Omental fat pad (tissue), 4 donors: Measurements from ENCODE around the gene KLHL34. TPM values are rescaled to one million over a fixed set of nuclear protein-coding genes. Genes with fewer than 3 reads are reported as not detected.

ENCODE experiments used
- ATAC-seq: fragments of 150-250 bp; one replicate; pipeline ENCODE4 v1.9.1; 2016; ENCODE audit warnings: mild to moderate bottlenecking, moderate library complexity; ENCODE audit not compliant: low FRiP score
- DNase-seq: peaks from one replicate; pipeline ENCODE4 v3.0.0-alpha.2; 2019; ENCODE audit warnings: low spot score
- CTCF ChIP-seq, 3 donors: fragments of 450-650 bp; IDR thresholded peaks; one replicate each; pipeline ENCODE4 v1.5.1; 2016 to 2017; ENCODE audit warnings: antibody characterized with exemption in 3 of 3, mild to moderate bottlenecking in 3 of 3, moderate library complexity in 2 of 3
- total RNA-seq, 4 donors: library from RNA; depleted of rRNA; stranded (reverse); fragments of >200 nt; gene quantifications; one replicate each; pipeline ENCODE4 v1.1.0, GENCODE V29; 2016

KLHL34 gene
- total RNA-seq, 4 donors from 2014 or later: not detected

GRCh38 chrX:21691512-21692018 lies 33.4 kb upstream of the KLHL34 start:
- DNase-seq (no peak), ATAC-seq (no peak)
- TF ChIP-seq CTCF (IDR thresholded peaks at IDR 0.05): no peak

GRCh38 chrX:21683941-21684340 lies 25.8 kb upstream of the KLHL34 start:
- no peak for ATAC-seq
- TF ChIP-seq CTCF (IDR thresholded peaks at IDR 0.05): no peak
- DNase-seq: no peak

DNA sequence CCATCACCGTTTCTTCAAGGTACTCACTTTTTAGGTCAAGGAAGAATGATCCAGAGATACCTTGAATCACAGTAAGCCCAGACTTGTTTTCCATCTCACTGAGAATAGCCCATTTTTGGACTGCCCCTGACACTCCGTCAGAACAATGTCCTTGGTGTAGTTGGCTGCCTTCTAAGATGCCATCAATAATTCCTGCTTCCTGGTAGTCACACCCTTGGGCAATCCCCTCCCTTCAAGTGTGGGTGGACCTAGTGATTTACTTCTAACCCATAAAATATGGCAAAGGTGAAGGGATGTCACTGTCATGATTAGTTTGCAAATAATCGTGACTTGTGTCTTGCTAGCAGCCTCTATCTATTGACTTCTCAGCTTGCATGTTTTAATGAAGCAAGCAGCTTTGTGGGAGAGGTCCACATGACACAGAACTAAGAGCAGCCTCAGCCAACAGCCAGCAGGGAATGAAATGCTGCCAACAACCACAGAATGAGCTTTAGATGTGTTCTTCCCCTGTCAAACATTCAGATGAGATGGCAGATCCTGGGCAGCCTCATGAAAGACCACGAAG lies 20.0 kb upstream of the KLHL34 start:
- no peak for ATAC-seq
- TF ChIP-seq CTCF (IDR thresholded peaks at IDR 0.05): no peak
- DNase-seq: no peak

DNA sequence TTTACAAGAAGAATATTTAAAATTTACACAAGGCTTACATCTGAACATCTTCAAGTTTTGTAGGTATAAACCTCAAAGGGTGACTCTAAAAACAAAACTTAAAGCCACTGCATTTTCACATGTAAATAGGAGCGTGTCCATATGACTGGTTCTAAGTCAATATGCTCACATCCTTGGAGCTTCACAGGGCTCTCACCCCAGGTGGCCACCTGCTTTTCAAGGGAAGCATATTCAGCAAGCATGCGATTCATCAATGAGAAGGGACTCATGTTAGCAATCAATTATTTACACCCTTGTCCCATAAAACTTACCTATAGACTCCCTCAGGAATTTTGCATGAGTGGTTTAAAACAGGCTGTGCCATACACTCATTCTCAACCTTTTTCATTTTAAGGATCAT lies 17.8 kb upstream of the KLHL34 start:
- ATAC-seq (no peak), DNase-seq (no peak)
- TF ChIP-seq CTCF (IDR thresholded peaks at IDR 0.05): no peak

GRCh38 chrX:21674430-21675186 lies 16.5 kb upstream of the KLHL34 start:
- DNase-seq (no peak), ATAC-seq (no peak)
- TF ChIP-seq CTCF (IDR thresholded peaks at IDR 0.05): no peak

DNA sequence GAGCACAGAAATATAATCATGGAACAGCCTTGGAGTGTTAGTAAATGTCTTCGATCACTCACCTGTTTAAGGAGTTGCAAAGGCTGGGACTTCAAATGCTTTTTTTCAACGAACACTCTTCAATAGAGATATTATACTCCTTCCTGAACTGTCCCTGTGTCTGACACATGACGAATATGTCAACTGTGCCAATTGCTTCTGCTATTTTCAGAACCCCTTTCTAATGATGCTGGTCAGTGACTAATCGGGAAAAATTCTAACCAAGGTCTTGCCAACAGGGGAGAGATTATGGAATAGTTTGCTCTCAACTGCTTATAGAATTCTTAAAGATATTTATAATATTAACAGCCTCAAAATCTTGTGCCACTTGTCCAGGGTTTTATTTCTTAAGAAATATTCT lies 8.5 kb upstream of the KLHL34 start:
- DNase-seq (no peak), ATAC-seq (no peak)
- no peak for TF ChIP-seq CTCF (IDR thresholded peaks at IDR 0.05)

- no peak for TF ChIP-seq CTCF (IDR thresholded peaks at IDR 0.05)
- DNase-seq (no peak), ATAC-seq (no peak)
Observed at GRCh38 chrX:21666252-21666651, 8.1 kb upstream of the KLHL34 start.
